HEK293T (cell line): ENCODE results near the gene ZDHHC17.

Source experiments
- ARNT ChIP-seq: fragments of 450-650 bp; IDR thresholded peaks from 2 replicates; pipeline ENCODE4 v1.6.1; 2017; ENCODE audit warnings: mild to moderate bottlenecking
- FOXA1 ChIP-seq: fragments of 450-650 bp; IDR thresholded peaks from 2 replicates; pipeline ENCODE4 v1.6.1; 2016; ENCODE audit warnings: mild to moderate bottlenecking
- FOXK2 ChIP-seq: fragments of 450-650 bp; IDR thresholded peaks from 2 replicates; pipeline ENCODE4 v1.6.1; 2016; ENCODE audit warnings: mild to moderate bottlenecking
- FOXM1 ChIP-seq: fragments of 450-650 bp; IDR thresholded peaks from 2 replicates; pipeline ENCODE4 v1.6.1; 2017; ENCODE audit warnings: mild to moderate bottlenecking, borderline replicate concordance
- HDGF ChIP-seq: fragments of 450-650 bp; IDR thresholded peaks from 2 replicates; pipeline ENCODE4 v1.6.1; 2017; ENCODE audit warnings: antibody characterized with exemption, borderline replicate concordance
- L3MBTL2 ChIP-seq: fragments of 450-650 bp; conservative IDR thresholded peaks from 2 replicates; pipeline ENCODE4 v1.6.1; 2016; ENCODE audit warnings: mild to moderate bottlenecking
- NFRKB ChIP-seq: fragments of 450-650 bp; IDR thresholded peaks from 2 replicates; pipeline ENCODE4 v1.6.1; 2016; ENCODE audit warnings: mild to moderate bottlenecking, moderate library complexity
- PKNOX1 ChIP-seq: fragments of 450-650 bp; IDR thresholded peaks from 2 replicates; pipeline ENCODE4 v1.6.1; 2016
- SP1 ChIP-seq: fragments of 450-650 bp; IDR thresholded peaks from 2 replicates; pipeline ENCODE4 v1.6.1; 2017
- SUZ12 ChIP-seq: fragments of 450-650 bp; IDR thresholded peaks from 2 replicates; pipeline ENCODE4 v1.6.1; 2016; ENCODE audit warnings: mild to moderate bottlenecking
- TARDBP ChIP-seq: fragments of 450-650 bp; IDR thresholded peaks from 2 replicates; pipeline ENCODE4 v1.6.1; 2016

DNA sequence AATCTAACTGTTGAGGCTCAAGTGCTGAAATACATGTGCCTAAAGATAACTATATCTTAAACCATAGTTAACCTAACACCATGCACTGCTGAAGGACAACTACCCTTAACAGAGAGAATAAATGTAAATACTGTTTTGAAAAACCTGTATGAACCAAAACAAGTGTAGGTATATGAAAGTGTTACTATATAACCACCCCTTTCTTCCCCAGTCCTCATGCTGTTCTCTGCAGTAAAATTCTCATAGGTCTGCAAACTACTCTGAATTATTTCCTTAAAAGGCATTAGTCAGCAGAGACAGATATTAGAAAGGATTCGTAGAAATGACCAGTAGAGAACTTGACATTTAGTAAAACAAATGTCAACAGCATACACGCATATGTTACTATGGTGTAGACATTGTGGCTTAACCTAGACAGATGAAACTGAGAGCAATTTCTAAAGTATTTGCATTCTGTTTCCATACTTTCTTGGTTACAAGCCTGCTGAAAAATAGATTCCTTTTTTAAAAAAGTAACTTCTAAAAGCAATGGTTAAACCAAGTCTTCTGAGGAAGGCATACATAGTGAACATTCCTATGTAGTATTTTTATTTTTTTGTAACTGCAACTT lies 101.0 kb downstream of the ZDHHC17 start:
- no peak for TF ChIP-seq FOXK2
- TF ChIP-seq FOXM1, result no peak
- no peak for TF ChIP-seq ARNT
- TF ChIP-seq TARDBP, result no peak
- TF ChIP-seq L3MBTL2, result no peak
- no peak for TF ChIP-seq SP1
- TF ChIP-seq HDGF, result no peak
- TF ChIP-seq PKNOX1, result no peak
- no peak for TF ChIP-seq FOXA1
- TF ChIP-seq SUZ12, result no peak
- no peak for TF ChIP-seq NFRKB
